Small intestine (tissue), 7 donors: ENCODE measurements around the gene LEPROT. TPM values are rescaled to one million over a fixed set of nuclear protein-coding genes. Genes with fewer than 3 reads are reported as not detected.

ENCODE experiments used
- DNase-seq, 2 donors: peaks; one replicate each; pipeline versions ENCODE4 v3.0.0 to v3.0.0-alpha.2; 2013
- FAIRE-seq: peaks from 2 replicates; lab custom pipeline; 2012; peaks lifted over from hg19 to GRCh38; lab: Jason Lieb, UNC
- H3K27ac ChIP-seq, 3 donors: one replicate each; pipeline ENCODE4 v1.5.1; 2013; ENCODE audit warnings: low read length in 2 of 3, mild to moderate bottlenecking in 2 of 3, control low read depth in 1 of 3, inconsistent platforms in 1 of 3, low read depth in 1 of 3, moderate library complexity in 1 of 3
- H3K27me3 ChIP-seq, 3 donors: one replicate each; pipeline ENCODE4 v1.6.1; 2013; ENCODE audit warnings: low read length in 3 of 3, inconsistent platforms in 1 of 3; ENCODE audit not compliant: control insufficient read depth in 3 of 3, insufficient read depth in 3 of 3
- H3K36me3 ChIP-seq, 3 donors: one replicate each; pipeline ENCODE4 v1.6.1; 2013; ENCODE audit warnings: low read length in 3 of 3, inconsistent platforms in 1 of 3, low read depth in 1 of 3, mild to moderate bottlenecking in 1 of 3, moderate library complexity in 1 of 3; ENCODE audit not compliant: control insufficient read depth in 3 of 3, insufficient read depth in 2 of 3
- H3K4me1 ChIP-seq, 3 donors: one replicate each; pipeline ENCODE4 v1.6.1; 2013; ENCODE audit warnings: low read length in 2 of 3, inconsistent platforms in 1 of 3, low read depth in 1 of 3, mild to moderate bottlenecking in 1 of 3, moderate library complexity in 1 of 3; ENCODE audit not compliant: control insufficient read depth in 3 of 3, insufficient read depth in 2 of 3
- H3K4me3 ChIP-seq, 3 donors: one replicate each; pipeline ENCODE4 v1.5.1; 2013; ENCODE audit warnings: low read length in 3 of 3, control low read depth in 1 of 3, inconsistent platforms in 1 of 3, low read depth in 1 of 3, mild to moderate bottlenecking in 1 of 3, moderate library complexity in 1 of 3
- H3K9me3 ChIP-seq, 2 donors: one replicate each; pipeline ENCODE4 v1.6.1; 2013; ENCODE audit warnings: low read depth in 1 of 2, low read length in 1 of 2; ENCODE audit not compliant: control insufficient read depth in 2 of 2, insufficient read depth in 1 of 2
- WGBS, 3 donors: extraction: QIAGEN DNeasy Blood & Tissue Kit; methylation state at CpG; one replicate each; pipeline ENCODE4 v1.1.7; 2013; 5-methylcytosine and 5-hydroxymethylcytosine counted together
- polyA plus RNA-seq, 4 donors: library from polyadenylated mRNA; stranded (reverse) in 3 of 4; unstranded in 1 of 4; fragments of 200-250 nt in 3 of 4; fragments of 120-200 nt in 1 of 4; gene quantifications; one replicate each; pipeline versions ENCODE4 v1.2.1 to v1.2.3, GENCODE V29; 2013
- donor health status: healthy with polysubstance abuse.
- donor health status: control.
- donor health status: control.
- donor health status: Bipolar disorder and iron deficiency.
- donor health status: healthy.

The LEPROT gene
- polyA plus RNA-seq, 4 donors = 14.1 to 61.5 (median 25.2) TPM

DNA sequence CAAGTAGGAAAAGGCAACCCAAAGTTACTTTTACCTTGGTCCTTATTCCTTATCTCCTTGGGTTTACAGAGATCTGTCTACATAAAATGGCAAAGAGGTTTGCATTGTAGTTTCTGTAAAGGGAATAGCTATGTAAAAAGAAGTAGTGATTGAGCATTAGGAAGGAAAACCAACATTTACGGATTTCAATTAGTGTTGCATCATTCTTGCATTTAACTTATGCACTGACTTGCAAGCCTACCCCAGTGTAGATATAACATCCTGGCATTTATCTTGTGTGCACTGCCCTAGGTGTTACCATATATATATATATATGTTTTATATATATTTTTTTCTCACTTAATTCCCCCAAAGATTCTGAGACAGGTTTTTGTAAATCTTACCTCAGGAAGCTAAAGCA lies 3.7 kb upstream of the LEPROT start:
- H3K4me3 ChIP-seq = no peak overlapping the region
- 86 to 89% (median 88%) methylated on average over 1 of the region's 1 CpG for WGBS, 3 donors
- H3K27ac ChIP-seq = no peak overlapping the region
- DNase-seq = no peak
- H3K4me1 ChIP-seq = peaks cover 0 to 5% (median 0%) of the 10 kb centered on the region in 3 donors
- H3K36me3 ChIP-seq = no peaks in the 10 kb centered on the region
- no peaks in the 10 kb centered on the region for H3K27me3 ChIP-seq
- no peak for FAIRE-seq
- no peaks in the 10 kb centered on the region for H3K9me3 ChIP-seq

- FAIRE-seq (no peak), DNase-seq (no peak)
- no peaks in the 10 kb centered on the region for H3K9me3 ChIP-seq
- no peak overlapping the region for H3K4me3 ChIP-seq
- no peaks in the 10 kb centered on the region for H3K36me3 ChIP-seq
- H3K4me1 ChIP-seq = peaks cover 0 to 11% (median 4%) of the 10 kb centered on the region in 3 donors
- WGBS, 3 donors = 63 to 83% (median 77%) methylated on average over 2 of the region's 2 CpGs
- no peak overlapping the region for H3K27ac ChIP-seq
- H3K27me3 ChIP-seq = no peaks in the 10 kb centered on the region
Measured at GRCh38 chr1:65417729-65418128, 2.7 kb upstream of the LEPROT start.

DNA sequence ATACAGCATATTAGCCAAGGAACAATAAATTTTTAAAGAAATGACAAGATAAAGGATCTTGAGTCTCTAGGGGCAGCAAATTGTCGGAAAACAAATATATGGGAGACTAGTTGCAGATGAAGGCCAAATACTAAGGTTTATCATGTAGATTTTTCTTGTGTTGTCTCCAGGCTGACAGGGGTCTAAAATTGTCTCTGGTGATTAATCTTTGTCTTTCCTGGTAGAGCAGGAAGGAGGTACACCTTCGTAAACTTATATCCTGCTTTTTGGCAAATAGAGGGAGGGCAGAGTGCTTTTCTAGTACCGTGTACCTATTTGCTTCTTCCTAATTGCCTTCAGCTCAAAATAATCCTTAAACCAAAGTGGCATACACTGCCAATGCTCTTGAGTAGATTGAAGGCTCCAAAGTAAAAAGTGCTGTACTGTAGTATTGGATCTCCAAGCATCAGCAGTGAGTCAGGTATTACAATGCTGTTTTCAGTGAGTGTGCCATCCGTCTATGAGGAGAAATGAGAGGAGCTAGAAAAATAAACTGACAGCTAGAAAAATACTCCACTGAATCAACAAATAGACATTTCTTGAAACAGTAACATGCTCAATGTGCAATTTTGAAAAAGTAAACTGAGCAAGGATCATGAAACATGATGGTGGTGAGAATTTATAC lies 1.8 kb upstream of the LEPROT start:
- no peak for FAIRE-seq
- Histone ChIP-seq H3K4me1 (peaks cover 0 to 11% (median 4%) of the 10 kb centered on the region in 3 donors), H3K4me3 (no peak overlapping the region), H3K27ac (peak overlapping the region in 1 of 3 donors; percentile 29), H3K36me3 (no peaks in the 10 kb centered on the region), H3K27me3 (no peaks in the 10 kb centered on the region), H3K9me3 (no peaks in the 10 kb centered on the region)
- WGBS, 3 donors = 83 to 90% (median 87%) methylated on average over 4 of the region's 4 CpGs
- DNase-seq = no peak

- H3K4me1 ChIP-seq = peaks cover 0 to 11% (median 4%) of the 10 kb centered on the region in 3 donors
- 0 to 1% (median 1%) methylated on average over 40 to 52 of the region's 52 CpGs for WGBS, 3 donors
- peak; percentile 99 for DNase-seq
- no peak for FAIRE-seq
- peak overlapping the region in 2 of 3 donors; percentile 84 for H3K4me3 ChIP-seq
- no peaks in the 10 kb centered on the region for H3K27me3 ChIP-seq
- no peaks in the 10 kb centered on the region for H3K9me3 ChIP-seq
- no peaks in the 10 kb centered on the region for H3K36me3 ChIP-seq
- H3K27ac ChIP-seq = peak overlapping the region; percentile 75 to 95 (median 87)
Measured at GRCh38 chr1:65419681-65420589, 533 bp upstream of the LEPROT start.

GRCh38 chr1:65421351-65422025 lies 1.0 kb downstream of the LEPROT start:
- Histone ChIP-seq H3K27me3 (no peaks in the 10 kb centered on the region), H3K36me3 (peaks cover 4 to 10% (median 4%) of the 10 kb centered on the region in 3 donors), H3K9me3 (no peaks in the 10 kb centered on the region), H3K4me3 (peak overlapping the region; percentile 81 to 84 (median 84)), H3K4me1 (peaks cover 0 to 11% (median 4%) of the 10 kb centered on the region in 3 donors), H3K27ac (peak overlapping the region; percentile 88 to 98 (median 96))
- FAIRE-seq (no peak), DNase-seq (peak in 1 of 2 donors; percentile 27)
- 5 to 14% (median 6%) methylated on average over 13 of the region's 13 CpGs for WGBS, 3 donors

GRCh38 chr1:65422241-65423203 lies 2.1 kb downstream of the LEPROT start:
- 92 to 96% (median 92%) methylated on average over 12 of the region's 12 CpGs for WGBS, 3 donors
- no peak for DNase-seq
- H3K9me3 ChIP-seq = no peaks in the 10 kb centered on the region
- peak overlapping the region in 1 of 3 donors; percentile 2 for H3K27ac ChIP-seq
- H3K4me1 ChIP-seq = peaks cover 0 to 11% (median 4%) of the 10 kb centered on the region in 3 donors
- H3K4me3 ChIP-seq = peak overlapping the region in 2 of 3 donors; percentile 81 to 84
- H3K36me3 ChIP-seq = peaks cover 4 to 14% (median 11%) of the 10 kb centered on the region in 3 donors
- no peak for FAIRE-seq
- H3K27me3 ChIP-seq = no peaks in the 10 kb centered on the region

- H3K4me1 ChIP-seq = peaks cover 0 to 11% (median 4%) of the 10 kb centered on the region in 3 donors
- no peak overlapping the region for H3K27ac ChIP-seq
- peaks cover 4 to 14% (median 14%) of the 10 kb centered on the region in 3 donors for H3K36me3 ChIP-seq
- DNase-seq (no peak), FAIRE-seq (no peak)
- H3K27me3 ChIP-seq = no peaks in the 10 kb centered on the region
- no peak overlapping the region for H3K4me3 ChIP-seq
- WGBS, 3 donors = 69 to 82% (median 77%) methylated on average over 2 of the region's 2 CpGs
- H3K9me3 ChIP-seq = no peaks in the 10 kb centered on the region
Measured at GRCh38 chr1:65423884-65424572, 3.6 kb downstream of the LEPROT start.
